Measurements from ENCODE around the gene NACC1.
"Not testable (repeated sequence)": the region's sequence is repeated elsewhere in the genome, so short reads cannot be mapped to it uniquely, and the experiment has no call there.

NACC1 gene

DNA sequence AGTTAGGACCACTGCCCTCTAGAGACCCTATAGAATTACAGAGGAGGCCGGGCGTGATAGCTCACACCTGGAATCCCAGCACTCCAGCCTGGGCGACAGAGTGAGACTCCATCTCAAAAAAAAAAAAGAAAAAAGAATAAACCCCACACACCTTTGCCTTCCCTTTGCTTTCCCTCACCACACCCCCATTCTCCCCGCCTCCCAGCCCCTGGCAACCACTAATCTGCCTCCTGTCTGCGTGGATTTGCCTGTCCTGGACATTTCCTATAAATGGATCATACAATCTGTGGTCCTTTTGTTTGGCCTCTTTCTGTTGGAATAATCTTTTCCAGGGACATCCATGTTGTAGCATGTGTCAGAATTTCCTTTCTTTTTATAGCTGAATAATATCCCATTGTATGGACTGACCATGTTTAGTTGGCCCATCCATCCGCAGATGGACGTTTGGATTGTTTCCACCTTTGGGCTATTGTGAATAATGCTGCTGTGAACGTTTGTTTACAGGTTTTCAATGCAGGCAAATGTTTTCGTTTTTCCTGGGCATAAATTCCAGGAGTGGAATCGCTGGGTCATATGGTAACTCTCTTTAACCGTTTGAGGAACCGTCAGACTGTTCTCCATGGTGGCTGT is 15.3 kb downstream of the NACC1 start:
- Histone ChIP-seq H3K27me3 (ENCODE audit: control insufficient read depth in 2 of 2, insufficient read depth in 2 of 2, low read length in 2 of 2) (no peaks in the 10 kb centered on the region), H3K36me3 (ENCODE audit: control insufficient read depth in 2 of 2, insufficient read depth in 2 of 2, low read length in 2 of 2) (peaks cover 28 to 37% of the 10 kb centered on the region in 2 donors), H3K4me1 (ENCODE audit: control insufficient read depth in 2 of 2, insufficient read depth in 2 of 2, low read length in 2 of 2) (peaks cover 0 to 3% of the 10 kb centered on the region in 2 donors), H3K4me3 (ENCODE audit: low read length in 2 of 2) (no peak overlapping the region), H3K9ac (ENCODE audit: low read depth in 1 of 2, low read length in 2 of 2) (no peak overlapping the region), H3K9me3 (ENCODE audit: control insufficient read depth in 2 of 2, low read length in 2 of 2) (no peaks in the 10 kb centered on the region), H3K27ac (ENCODE audit: low read depth in 2 of 2, low read length in 2 of 2) (no peak overlapping the region)

DNA sequence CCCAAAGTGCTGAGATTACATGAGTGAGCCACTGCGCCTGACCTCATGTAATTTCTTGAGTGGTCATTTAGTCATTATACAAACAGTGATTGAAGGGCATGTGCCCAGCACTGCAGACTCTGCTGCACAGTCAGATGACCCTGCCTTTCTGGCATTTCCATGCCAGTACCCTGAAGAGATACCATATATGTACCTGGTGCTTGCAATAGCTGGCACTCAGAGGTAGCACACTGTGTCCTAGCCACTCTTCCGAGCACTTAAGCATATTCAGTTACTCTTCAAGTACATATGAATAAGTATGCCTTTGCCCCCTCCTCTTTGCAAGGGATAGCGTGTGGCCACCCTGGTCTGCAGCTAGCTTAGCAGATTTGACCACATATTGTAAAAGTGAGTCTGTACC is 16.6 kb downstream of the NACC1 start:
- no peaks in the 10 kb centered on the region for H3K9me3 ChIP-seq (ENCODE audit: control insufficient read depth in 2 of 2, low read length in 2 of 2)
- H3K9ac ChIP-seq (ENCODE audit: low read depth in 1 of 2, low read length in 2 of 2), result no peak overlapping the region
- H3K4me3 ChIP-seq (ENCODE audit: low read length in 2 of 2), result no peak overlapping the region
- H3K27me3 ChIP-seq (ENCODE audit: control insufficient read depth in 2 of 2, insufficient read depth in 2 of 2, low read length in 2 of 2), result no peaks in the 10 kb centered on the region
- H3K27ac ChIP-seq (ENCODE audit: low read depth in 2 of 2, low read length in 2 of 2), result no peak overlapping the region
- peaks cover 31 to 39% of the 10 kb centered on the region in 2 donors for H3K36me3 ChIP-seq (ENCODE audit: control insufficient read depth in 2 of 2, insufficient read depth in 2 of 2, low read length in 2 of 2)
- peaks cover 0 to 3% of the 10 kb centered on the region in 2 donors for H3K4me1 ChIP-seq (ENCODE audit: control insufficient read depth in 2 of 2, insufficient read depth in 2 of 2, low read length in 2 of 2)

DNA sequence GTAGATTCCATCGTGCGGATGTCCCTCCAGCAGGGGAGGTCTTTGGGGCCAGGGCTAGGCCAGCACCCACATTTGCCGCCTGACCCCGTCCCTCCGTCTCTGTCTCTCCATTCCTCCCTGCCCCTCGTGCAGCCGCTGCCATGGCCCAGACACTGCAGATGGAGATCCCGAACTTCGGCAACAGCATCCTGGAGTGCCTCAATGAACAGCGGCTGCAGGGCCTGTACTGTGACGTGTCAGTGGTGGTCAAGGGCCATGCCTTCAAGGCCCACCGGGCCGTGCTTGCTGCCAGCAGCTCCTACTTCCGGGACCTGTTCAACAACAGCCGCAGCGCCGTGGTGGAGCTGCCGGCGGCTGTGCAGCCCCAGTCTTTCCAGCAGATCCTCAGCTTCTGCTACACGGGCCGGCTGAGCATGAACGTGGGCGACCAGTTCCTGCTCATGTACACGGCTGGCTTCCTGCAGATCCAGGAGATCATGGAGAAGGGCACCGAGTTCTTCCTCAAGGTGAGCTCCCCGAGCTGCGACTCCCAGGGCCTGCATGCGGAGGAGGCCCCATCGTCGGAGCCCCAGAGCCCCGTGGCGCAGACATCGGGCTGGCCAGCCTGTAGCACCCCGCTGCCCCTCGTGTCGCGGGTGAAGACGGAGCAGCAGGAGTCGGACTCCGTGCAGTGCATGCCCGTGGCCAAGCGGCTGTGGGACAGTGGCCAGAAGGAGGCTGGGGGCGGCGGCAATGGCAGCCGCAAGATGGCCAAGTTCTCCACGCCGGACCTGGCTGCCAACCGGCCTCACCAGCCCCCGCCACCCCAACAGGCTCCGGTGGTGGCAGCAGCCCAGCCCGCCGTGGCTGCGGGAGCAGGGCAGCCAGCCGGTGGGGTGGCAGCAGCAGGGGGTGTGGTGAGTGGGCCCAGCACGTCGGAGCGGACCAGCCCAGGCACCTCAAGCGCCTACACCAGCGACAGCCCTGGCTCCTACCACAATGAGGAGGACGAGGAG is 17.3 kb downstream of the NACC1 start:
- H3K9ac ChIP-seq (ENCODE audit: low read depth in 1 of 2, low read length in 2 of 2), result no peak overlapping the region
- peaks cover 31 to 39% of the 10 kb centered on the region in 2 donors for H3K36me3 ChIP-seq (ENCODE audit: control insufficient read depth in 2 of 2, insufficient read depth in 2 of 2, low read length in 2 of 2)

DNA sequence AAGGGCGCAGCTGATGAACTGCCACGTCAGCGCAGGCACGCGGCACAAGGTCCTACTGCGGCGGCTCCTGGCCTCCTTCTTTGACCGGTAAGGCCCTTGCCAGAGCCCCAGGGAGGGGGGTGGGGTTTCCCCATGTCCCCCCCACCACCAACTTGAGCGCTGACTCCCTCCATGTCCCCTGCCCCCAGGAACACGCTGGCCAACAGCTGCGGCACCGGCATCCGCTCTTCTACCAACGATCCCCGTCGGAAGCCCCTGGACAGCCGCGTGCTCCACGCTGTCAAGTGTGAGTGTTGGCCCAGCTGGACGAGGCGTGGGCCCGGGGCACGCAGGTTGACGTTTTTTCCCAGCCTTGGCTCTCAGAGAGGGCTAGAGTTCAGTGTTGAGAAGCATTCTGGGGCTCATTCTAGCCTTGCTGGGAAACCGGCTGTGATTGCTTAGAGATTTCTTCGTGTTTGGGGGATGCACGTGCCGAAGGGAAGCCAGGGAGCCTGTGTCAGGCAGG is 19.3 kb downstream of the NACC1 start:
- H3K27me3 ChIP-seq (ENCODE audit: control insufficient read depth in 2 of 2, insufficient read depth in 2 of 2, low read length in 2 of 2), result no peaks in the 10 kb centered on the region
- H3K4me3 ChIP-seq (ENCODE audit: low read length in 2 of 2), result no peak overlapping the region
- peaks cover 31 to 41% of the 10 kb centered on the region in 2 donors for H3K36me3 ChIP-seq (ENCODE audit: control insufficient read depth in 2 of 2, insufficient read depth in 2 of 2, low read length in 2 of 2)
- no peak overlapping the region for H3K9ac ChIP-seq (ENCODE audit: low read depth in 1 of 2, low read length in 2 of 2)
- H3K27ac ChIP-seq (ENCODE audit: low read depth in 2 of 2, low read length in 2 of 2), result no peak overlapping the region
- no peaks in the 10 kb centered on the region for H3K4me1 ChIP-seq (ENCODE audit: control insufficient read depth in 2 of 2, insufficient read depth in 2 of 2, low read length in 2 of 2)
- no peaks in the 10 kb centered on the region for H3K9me3 ChIP-seq (ENCODE audit: control insufficient read depth in 2 of 2, low read length in 2 of 2)

More for the DNA sequence above, 17.3 kb downstream of the NACC1 start:
- H3K27ac ChIP-seq (ENCODE audit: low read depth in 2 of 2, low read length in 2 of 2), result no peak overlapping the region
- no peaks in the 10 kb centered on the region for H3K27me3 ChIP-seq (ENCODE audit: control insufficient read depth in 2 of 2, insufficient read depth in 2 of 2, low read length in 2 of 2)
- no peaks in the 10 kb centered on the region for H3K9me3 ChIP-seq (ENCODE audit: control insufficient read depth in 2 of 2, low read length in 2 of 2)
- H3K4me1 ChIP-seq (ENCODE audit: control insufficient read depth in 2 of 2, insufficient read depth in 2 of 2, low read length in 2 of 2), result peaks cover 0 to 3% of the 10 kb centered on the region in 2 donors
- H3K4me3 ChIP-seq (ENCODE audit: low read length in 2 of 2), result no peak overlapping the region

DNA sequence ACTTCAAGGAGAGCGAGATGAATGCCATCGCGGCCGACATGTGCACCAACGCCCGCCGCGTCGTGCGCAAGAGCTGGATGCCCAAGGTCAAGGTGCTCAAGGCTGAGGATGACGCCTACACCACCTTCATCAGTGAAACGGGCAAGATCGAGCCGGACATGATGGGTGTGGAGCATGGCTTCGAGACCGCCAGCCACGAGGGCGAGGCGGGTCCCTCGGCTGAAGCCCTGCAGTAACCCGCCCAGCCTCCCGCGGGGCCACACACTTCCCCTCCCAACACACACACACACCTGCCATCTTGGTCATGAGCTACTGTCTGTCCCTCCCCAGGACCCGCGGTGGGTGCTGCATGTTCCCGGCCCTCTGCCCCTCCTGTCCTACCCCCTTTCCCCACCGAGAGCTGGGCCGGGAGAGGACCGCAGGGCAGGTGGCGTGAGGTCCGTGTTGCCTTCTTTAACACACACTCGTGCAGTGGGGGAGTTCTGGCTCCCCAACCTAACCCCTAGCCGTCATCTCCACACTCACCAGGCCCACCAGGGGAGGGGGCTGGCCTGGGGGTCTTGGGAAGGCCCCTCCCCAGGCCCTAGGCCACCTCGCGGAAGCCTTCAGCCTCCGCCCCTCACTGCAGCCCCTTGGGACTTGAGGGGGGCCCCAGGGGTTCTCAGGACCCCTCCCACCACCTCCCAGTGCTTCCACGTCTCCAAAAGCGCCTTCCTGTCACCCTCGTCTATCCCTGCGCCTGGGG is 20.3 kb downstream of the NACC1 start:
- Histone ChIP-seq H3K27ac (ENCODE audit: low read depth in 2 of 2, low read length in 2 of 2) (no peak overlapping the region), H3K36me3 (ENCODE audit: control insufficient read depth in 2 of 2, insufficient read depth in 2 of 2, low read length in 2 of 2) (peaks cover 31 to 41% of the 10 kb centered on the region in 2 donors), H3K9me3 (ENCODE audit: control insufficient read depth in 2 of 2, low read length in 2 of 2) (no peaks in the 10 kb centered on the region), H3K9ac (ENCODE audit: low read depth in 1 of 2, low read length in 2 of 2) (no peak overlapping the region), H3K4me3 (ENCODE audit: low read length in 2 of 2) (no peak overlapping the region), H3K27me3 (ENCODE audit: control insufficient read depth in 2 of 2, insufficient read depth in 2 of 2, low read length in 2 of 2) (no peaks in the 10 kb centered on the region), H3K4me1 (ENCODE audit: control insufficient read depth in 2 of 2, insufficient read depth in 2 of 2, low read length in 2 of 2) (no peaks in the 10 kb centered on the region)

DNA sequence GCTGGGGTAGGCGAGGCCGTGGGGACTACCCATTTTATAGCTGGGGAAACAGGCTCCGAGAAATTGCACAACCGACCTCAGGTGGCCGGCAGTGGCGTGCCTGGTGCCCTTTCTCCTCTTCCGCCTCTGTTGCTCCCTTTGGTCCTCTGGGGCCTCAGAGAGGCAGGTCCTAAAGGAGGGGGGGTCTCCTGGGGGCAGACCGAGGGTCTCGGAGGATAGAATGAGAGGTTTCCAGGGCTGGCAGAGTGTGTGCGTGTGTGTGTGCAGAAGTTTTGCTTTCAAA is 20.8 kb downstream of the NACC1 start:
- Histone ChIP-seq H3K4me3 (ENCODE audit: low read length in 2 of 2) (no peak overlapping the region), H3K9ac (ENCODE audit: low read depth in 1 of 2, low read length in 2 of 2) (no peak overlapping the region), H3K4me1 (ENCODE audit: control insufficient read depth in 2 of 2, insufficient read depth in 2 of 2, low read length in 2 of 2) (no peaks in the 10 kb centered on the region), H3K36me3 (ENCODE audit: control insufficient read depth in 2 of 2, insufficient read depth in 2 of 2, low read length in 2 of 2) (peaks cover 33 to 39% of the 10 kb centered on the region in 2 donors), H3K27me3 (ENCODE audit: control insufficient read depth in 2 of 2, insufficient read depth in 2 of 2, low read length in 2 of 2) (no peaks in the 10 kb centered on the region), H3K9me3 (ENCODE audit: control insufficient read depth in 2 of 2, low read length in 2 of 2) (no peaks in the 10 kb centered on the region), H3K27ac (ENCODE audit: low read depth in 2 of 2, low read length in 2 of 2) (no peak overlapping the region)

DNA sequence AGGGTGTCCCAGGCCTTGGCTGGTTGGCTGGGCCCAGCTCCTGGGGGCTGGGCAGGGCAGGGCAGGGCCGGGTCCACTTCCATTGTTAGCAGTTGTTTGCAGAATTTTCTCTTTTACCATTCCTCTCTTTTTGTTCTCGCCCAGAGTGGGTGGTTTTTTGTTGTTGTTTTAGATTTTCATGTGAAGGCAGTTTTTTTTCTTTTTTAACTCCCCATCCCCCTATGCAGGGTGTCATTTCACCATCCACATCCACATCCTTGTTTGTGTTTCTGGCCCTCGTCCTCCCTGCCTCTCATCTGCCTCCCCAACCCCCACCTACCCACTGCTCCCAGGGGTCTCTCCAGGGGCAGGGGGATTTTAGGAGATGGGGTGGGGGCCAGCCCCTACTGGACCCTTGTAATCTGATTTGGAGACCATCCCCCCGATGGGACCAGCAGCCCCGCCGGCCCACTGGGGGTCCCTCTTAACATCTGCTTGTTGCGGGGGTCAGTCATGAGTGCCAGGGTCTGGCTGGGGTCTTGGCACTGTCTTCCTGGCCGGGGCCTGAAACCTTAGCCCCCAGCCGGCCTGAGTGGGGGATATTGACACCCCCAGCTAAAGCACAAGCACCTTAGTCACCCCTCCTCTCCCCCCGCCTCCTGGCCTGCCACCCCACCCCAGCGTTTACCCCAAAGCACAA is 21.7 kb downstream of the NACC1 start:
- no peaks in the 10 kb centered on the region for H3K4me1 ChIP-seq (ENCODE audit: control insufficient read depth in 2 of 2, insufficient read depth in 2 of 2, low read length in 2 of 2)
- H3K27ac ChIP-seq (ENCODE audit: low read depth in 2 of 2, low read length in 2 of 2), result no peak overlapping the region
- no peaks in the 10 kb centered on the region for H3K9me3 ChIP-seq (ENCODE audit: control insufficient read depth in 2 of 2, low read length in 2 of 2)
- H3K9ac ChIP-seq (ENCODE audit: low read depth in 1 of 2, low read length in 2 of 2), result no peak overlapping the region
- H3K27me3 ChIP-seq (ENCODE audit: control insufficient read depth in 2 of 2, insufficient read depth in 2 of 2, low read length in 2 of 2), result no peaks in the 10 kb centered on the region
- H3K36me3 ChIP-seq (ENCODE audit: control insufficient read depth in 2 of 2, insufficient read depth in 2 of 2, low read length in 2 of 2), result peaks cover 42 to 44% of the 10 kb centered on the region in 2 donors
- no peak overlapping the region for H3K4me3 ChIP-seq (ENCODE audit: low read length in 2 of 2)

DNA sequence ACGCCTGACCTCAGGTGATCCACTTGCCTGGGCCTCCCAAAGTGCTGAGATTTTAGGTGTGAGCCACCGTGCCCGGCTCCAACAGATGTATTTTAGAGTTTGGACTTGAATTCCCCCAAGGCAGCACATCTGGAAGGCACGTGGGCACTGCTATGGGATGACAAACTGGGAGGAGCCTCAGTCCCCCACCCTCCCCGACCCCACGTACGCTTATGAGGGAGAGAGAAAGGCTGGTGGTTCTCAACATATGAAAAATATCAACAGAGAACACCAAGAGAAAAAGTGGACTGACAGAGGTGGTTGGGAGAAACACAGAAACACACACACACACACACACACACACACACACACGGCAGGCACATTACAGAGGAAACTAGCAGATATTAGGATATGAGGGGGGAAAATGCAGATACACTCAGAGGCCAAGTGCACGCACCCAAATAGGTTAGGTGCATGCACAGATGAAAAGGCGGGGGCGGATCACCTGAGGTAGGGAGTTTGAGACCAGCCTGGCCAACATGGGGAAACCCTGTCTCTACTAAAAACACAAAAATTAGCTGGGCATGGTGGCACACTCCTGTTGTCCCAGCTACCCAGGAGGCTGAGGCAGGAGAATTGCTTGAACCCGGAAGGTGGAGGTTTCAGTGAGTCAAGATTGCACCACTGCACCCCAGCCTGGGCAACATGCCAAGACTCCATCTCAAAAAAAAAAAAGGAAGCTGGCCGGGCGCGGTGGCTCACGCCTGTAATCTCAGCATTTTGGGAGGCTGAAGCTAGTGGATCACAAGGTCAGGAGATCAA is 28.9 kb downstream of the NACC1 start:
- Histone ChIP-seq H3K27ac (ENCODE audit: low read depth in 2 of 2, low read length in 2 of 2) (no peak overlapping the region), H3K27me3 (ENCODE audit: control insufficient read depth in 2 of 2, insufficient read depth in 2 of 2, low read length in 2 of 2) (no peaks in the 10 kb centered on the region), H3K9me3 (ENCODE audit: control insufficient read depth in 2 of 2, low read length in 2 of 2) (no peaks in the 10 kb centered on the region), H3K36me3 (ENCODE audit: control insufficient read depth in 2 of 2, insufficient read depth in 2 of 2, low read length in 2 of 2) (peaks cover 14 to 15% of the 10 kb centered on the region in 2 donors), H3K4me1 (ENCODE audit: control insufficient read depth in 2 of 2, insufficient read depth in 2 of 2, low read length in 2 of 2) (peaks cover 9% of the 10 kb centered on the region in 2 donors), H3K9ac (ENCODE audit: low read depth in 1 of 2, low read length in 2 of 2) (no peak overlapping the region), H3K4me3 (ENCODE audit: low read length in 2 of 2) (no peak overlapping the region)

DNA sequence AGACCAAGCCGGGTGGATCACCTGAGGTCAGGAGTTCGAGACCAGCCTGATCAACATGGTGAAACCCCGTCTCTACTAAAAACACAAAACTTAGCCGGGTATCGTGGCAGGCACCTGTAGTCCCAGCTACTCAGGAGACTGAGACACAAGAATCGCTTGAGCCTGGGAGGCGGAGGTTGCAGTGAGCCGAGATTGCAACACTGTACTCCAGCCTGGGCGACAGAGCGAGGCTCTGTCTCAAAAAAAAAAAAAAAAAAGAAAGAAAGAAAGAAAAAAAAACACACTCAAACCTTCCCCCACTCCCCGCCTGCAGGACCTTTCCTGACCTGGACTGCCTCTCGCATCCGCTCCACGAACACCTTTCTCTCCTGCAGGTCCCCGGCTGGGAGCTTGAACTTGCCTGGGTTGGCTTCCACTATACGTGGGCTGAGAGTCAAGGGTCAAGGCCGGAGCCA is 31.1 kb downstream of the NACC1 start:
- H3K9me3 ChIP-seq (ENCODE audit: control insufficient read depth in 2 of 2, low read length in 2 of 2); H3K27me3 ChIP-seq (ENCODE audit: control insufficient read depth in 2 of 2, insufficient read depth in 2 of 2, low read length in 2 of 2): not testable (repeated sequence)
- peaks cover 10 to 11% of the 10 kb centered on the region in 2 donors for H3K36me3 ChIP-seq (ENCODE audit: control insufficient read depth in 2 of 2, insufficient read depth in 2 of 2, low read length in 2 of 2)
- peak overlapping the region; percentile 98 to 100 for H3K9ac ChIP-seq (ENCODE audit: low read depth in 1 of 2, low read length in 2 of 2)
- H3K4me3 ChIP-seq (ENCODE audit: low read length in 2 of 2), result peak overlapping the region; percentile 81 to 89
- H3K4me1 ChIP-seq (ENCODE audit: control insufficient read depth in 2 of 2, insufficient read depth in 2 of 2, low read length in 2 of 2), result peaks cover 9 to 12% of the 10 kb centered on the region in 2 donors
- peak overlapping the region in 1 of 2 donors; percentile 98 for H3K27ac ChIP-seq (ENCODE audit: low read depth in 2 of 2, low read length in 2 of 2)

Measured in mucosa of rectum (tissue), 2 donors.